Stomach (tissue), 4 donors: Measurements from ENCODE around the gene NAALADL2.

Experiments used
- EP300 ChIP-seq: sonication (generic); formaldehyde crosslinking; IDR thresholded peaks from one replicate; pipeline ENCODE4 v1.6.1; 2017; ENCODE audit warnings: antibody characterized with exemption
- POLR2A ChIP-seq, 4 donors: fragments of 450-650 bp; IDR thresholded peaks; one replicate each; pipeline ENCODE4 v1.6.1; 2016; ENCODE audit warnings: antibody characterized with exemption in 4 of 4, control low read depth in 2 of 4, mild to moderate bottlenecking in 1 of 4, moderate library complexity in 1 of 4
- TF ChIP-seq, protein P1 (sequence below), 7 experiments: fragments of 450-650 bp in 4 of 7; fragments of 200-600 bp in 3 of 7; sonication (generic) in 3 of 7; IDR thresholded peaks; one replicate each; pipeline ENCODE4 v1.5.1; 2016 to 2019; ENCODE audit warnings: antibody characterized with exemption in 7 of 7, control low read depth in 2 of 7, mild to moderate bottlenecking in 1 of 7

DNA sequence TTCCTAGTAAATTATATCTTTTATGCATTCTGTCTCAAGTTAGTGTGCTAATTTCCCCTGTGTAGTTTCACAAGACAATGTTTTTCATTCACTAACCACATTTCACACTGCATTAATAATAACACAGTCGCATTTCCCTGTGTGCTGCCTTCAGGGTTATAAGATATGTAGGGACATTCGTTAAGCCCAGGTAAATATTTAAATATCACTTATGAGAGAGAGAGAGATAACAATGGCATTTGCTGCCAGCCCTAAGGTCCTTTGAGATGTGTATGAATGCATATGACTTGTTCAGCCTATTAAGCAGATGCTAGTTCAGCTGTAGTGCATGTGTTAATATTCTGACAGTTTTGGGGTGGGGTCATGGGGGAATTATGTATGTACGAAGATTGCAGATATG, 876.7 kb downstream of the NAALADL2 start:
- TF ChIP-seq, protein P1, sequence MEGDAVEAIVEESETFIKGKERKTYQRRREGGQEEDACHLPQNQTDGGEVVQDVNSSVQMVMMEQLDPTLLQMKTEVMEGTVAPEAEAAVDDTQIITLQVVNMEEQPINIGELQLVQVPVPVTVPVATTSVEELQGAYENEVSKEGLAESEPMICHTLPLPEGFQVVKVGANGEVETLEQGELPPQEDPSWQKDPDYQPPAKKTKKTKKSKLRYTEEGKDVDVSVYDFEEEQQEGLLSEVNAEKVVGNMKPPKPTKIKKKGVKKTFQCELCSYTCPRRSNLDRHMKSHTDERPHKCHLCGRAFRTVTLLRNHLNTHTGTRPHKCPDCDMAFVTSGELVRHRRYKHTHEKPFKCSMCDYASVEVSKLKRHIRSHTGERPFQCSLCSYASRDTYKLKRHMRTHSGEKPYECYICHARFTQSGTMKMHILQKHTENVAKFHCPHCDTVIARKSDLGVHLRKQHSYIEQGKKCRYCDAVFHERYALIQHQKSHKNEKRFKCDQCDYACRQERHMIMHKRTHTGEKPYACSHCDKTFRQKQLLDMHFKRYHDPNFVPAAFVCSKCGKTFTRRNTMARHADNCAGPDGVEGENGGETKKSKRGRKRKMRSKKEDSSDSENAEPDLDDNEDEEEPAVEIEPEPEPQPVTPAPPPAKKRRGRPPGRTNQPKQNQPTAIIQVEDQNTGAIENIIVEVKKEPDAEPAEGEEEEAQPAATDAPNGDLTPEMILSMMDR (IDR thresholded peaks at IDR 0.05), result no peak
- TF ChIP-seq EP300, result no peak
- TF ChIP-seq POLR2A (IDR thresholded peaks at IDR 0.05), result no peak
